Measurements from ENCODE around the gene AP3S2. TPM values are rescaled to one million over a fixed set of nuclear protein-coding genes. Genes with fewer than 3 reads are reported as not detected.

Gene AP3S2
- total and polyA plus RNA-seq, 2 of the 8 experiments (the other 6 are each of a cell fraction or from before 2014, with no cell fraction given), result 19.2 to 45.4 TPM

- Histone ChIP-seq H4K8ac (ENCODE audit: extremely low read depth, insufficient read depth, low read length) (no peak overlapping the region), H3K79me1 (ENCODE audit: low read depth, low read length) (no peaks in the 10 kb centered on the region), H3K9ac (replicated peaks in 1 of 4; ENCODE audit: extremely low read depth in 1 of 4, low read depth in 3 of 4, low read length in 3 of 4) (no peak overlapping the region), H3K4me2 (ENCODE audit: insufficient read depth in 1 of 2, low read depth in 2 of 2, low read length in 2 of 2) (no peak overlapping the region), H3K18ac (ENCODE audit: extremely low read depth, low read length) (no peak overlapping the region), H3K14ac (ENCODE audit: insufficient read length) (no peak overlapping the region), H3K4me1 (replicated peaks in 1 of 4; ENCODE audit: control insufficient read depth in 3 of 4, insufficient read depth in 4 of 4, low read length in 3 of 4) (peaks cover 0 to 9% (median 2%) of the 10 kb centered on the region in 4 experiments; a peak in 1 of 7 replicates), H2BK15ac (ENCODE audit: low read length) (0 out of 2 replicates have a peak overlapping the region, but pooled peaks have one; percentile 25), H3K36me3 (ENCODE audit: control insufficient read depth in 2 of 4, insufficient read depth in 4 of 4, low read length in 3 of 4) (no peaks in the 10 kb centered on the region), H3K56ac (replicated peaks; ENCODE audit: insufficient read length, low read depth, low read length) (no peak overlapping the region), H4K5ac (ENCODE audit: insufficient read length, low read depth, low read length) (no peak overlapping the region), H2AK5ac (ENCODE audit: low read depth, low read length) (no peak overlapping the region), H3K27me3 (replicated peaks in 1 of 4; ENCODE audit: control insufficient read depth in 3 of 4, extremely low read depth in 1 of 4, insufficient read depth in 3 of 4, low read length in 3 of 4) (no peaks in the 10 kb centered on the region), H4K20me1 (replicated peaks in 1 of 2; ENCODE audit: control insufficient read depth in 1 of 2, insufficient read depth in 2 of 2, low read length in 2 of 2) (no peaks in the 10 kb centered on the region), H3K9me3 (ENCODE audit: insufficient read depth in 2 of 2, low read depth in 1 of 2, low read length in 1 of 2) (no peaks in the 10 kb centered on the region), H3K4me3 (ENCODE audit: extremely low read depth in 1 of 4, insufficient read depth in 2 of 4, low read depth in 3 of 4, low read length in 4 of 4) (no peak overlapping the region), H2BK20ac (ENCODE audit: low read length) (no peak overlapping the region), H2BK5ac (ENCODE audit: low read depth, low read length) (no peak overlapping the region), H2AFZ (ENCODE audit: low read length) (no peak overlapping the region), H3K79me2 (ENCODE audit: control insufficient read depth in 1 of 2, insufficient read depth in 2 of 2, low read length in 2 of 2) (no peaks in the 10 kb centered on the region), H3K27ac (ENCODE audit: low read depth, low read length) (no peak overlapping the region), H3K4ac (replicated peaks; ENCODE audit: insufficient read length, low read depth, low read length) (no peak overlapping the region), H2BK12ac (ENCODE audit: low read depth, low read length) (peak overlapping the region; percentile 63; the same call in 1 of the 2 replicates), H2BK120ac (replicated peaks; ENCODE audit: low read depth, low read length) (no peak overlapping the region), H3K23me2 (ENCODE audit: low read depth, low read length) (no peaks in the 10 kb centered on the region), H3K23ac (ENCODE audit: insufficient read length) (no peak overlapping the region), H4K91ac (replicated peaks; ENCODE audit: insufficient read length, low read length) (peak overlapping the region; percentile 34)
- no peak for DNase-seq (ENCODE audit: low read depth in 1 of 2, low spot score in 2 of 2)
- POLR2A ChIA-PET (ENCODE audit: partially characterized antibody), result interaction anchor here (0.7 to 1.3 kb wide), 3 partner anchors 62 to 147 kb away, joined by 3 read pairs; no protein-coding TSS in a partner anchor
- 87% methylated on average over 5 of the region's 5 CpGs; no CpG with 5 or more reads in 1 of the 2 experiments for WGBS, 2 experiments (ENCODE audit: extremely low coverage in 1 of 2, insufficient coverage in 1 of 2, insufficient read length in 1 of 2, insufficient replicate concordance in 2 of 2, low coverage in 1 of 2, low lambda C conversion rate in 2 of 2, missing lambda C conversion rate in 1 of 2)
- CTCF ChIA-PET (ENCODE audit: partially characterized antibody), result interaction anchor here (0.7 to 4.3 kb wide), 9 partner anchors 16 to 62 kb away, joined by 3 to 20 read pairs (median 4); partner anchors contain the start of gene MESP2
- no peak for FAIRE-seq
- TF ChIP-seq CBX5 (IDR thresholded peaks at IDR 0.05; ENCODE audit: low read depth, low read length), result no peak
- TF ChIP-seq BACH1 (IDR thresholded peaks at IDR 0.05; ENCODE audit: low read length), result no peak
- no peak for TF ChIP-seq SP2 (IDR thresholded peaks at IDR 0.05; ENCODE audit: low read length)
- TF ChIP-seq CBX8 (IDR thresholded peaks at IDR 0.05; ENCODE audit: borderline replicate concordance, low read depth, low read length), result no peak
- no peak for TF ChIP-seq CEBPB (IDR thresholded peaks at IDR 0.05; ENCODE audit: low read depth, low read length)
- no peak for TF ChIP-seq RXRA (IDR thresholded peaks at IDR 0.05; ENCODE audit: insufficient read depth, low read depth, low read length)
- TF ChIP-seq GABPA (IDR thresholded peaks at IDR 0.05; ENCODE audit: borderline replicate concordance, insufficient read depth, low read length), result no peak
- TF ChIP-seq RBBP5 (IDR thresholded peaks at IDR 0.05; ENCODE audit: borderline replicate concordance, low read depth, low read length), result no peak
- no peak for TF ChIP-seq USF2 (IDR thresholded peaks at IDR 0.05; ENCODE audit: low read length)
- TF ChIP-seq CTBP2 (IDR thresholded peaks at IDR 0.05; ENCODE audit: borderline replicate concordance, insufficient read depth, insufficient read length, low read length), result no peak
- TF ChIP-seq SP1 (IDR thresholded peaks at IDR 0.05; ENCODE audit: low read depth, low read length), result no peak
- no peak for TF ChIP-seq CREB1 (IDR thresholded peaks at IDR 0.05)
- TF ChIP-seq POLR2AphosphoS5 (IDR thresholded peaks at IDR 0.05; ENCODE audit: low read depth, low read length), result no peak
- no peak for TF ChIP-seq SUZ12 (IDR thresholded peaks at IDR 0.05; ENCODE audit: low read length)
Measured at GRCh38 chr15:89822611-89822950, 71.2 kb downstream of the AP3S2 start.
